ENCODE results near the gene DDX10.

DNA sequence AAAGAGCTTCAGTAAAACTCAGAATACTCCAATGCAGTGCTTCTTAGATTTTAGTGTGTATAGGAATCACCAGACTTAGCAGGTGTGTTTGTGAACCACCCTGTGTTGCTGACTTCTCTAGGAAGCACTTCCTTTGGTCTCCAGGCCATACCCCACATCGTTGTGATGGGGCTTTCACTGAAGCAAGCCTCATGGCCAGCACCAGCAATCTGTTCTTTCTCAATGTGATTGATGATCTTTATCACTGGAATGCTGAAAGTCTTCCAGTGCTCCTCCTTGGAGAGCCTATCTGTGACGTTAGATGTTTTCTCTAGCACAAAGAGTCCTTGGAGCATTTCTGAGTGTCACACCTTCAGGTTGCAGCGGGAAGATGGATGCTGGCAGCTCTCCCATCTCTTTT, 280.5 kb downstream of the DDX10 start:
- TF ChIP-seq, protein P1, sequence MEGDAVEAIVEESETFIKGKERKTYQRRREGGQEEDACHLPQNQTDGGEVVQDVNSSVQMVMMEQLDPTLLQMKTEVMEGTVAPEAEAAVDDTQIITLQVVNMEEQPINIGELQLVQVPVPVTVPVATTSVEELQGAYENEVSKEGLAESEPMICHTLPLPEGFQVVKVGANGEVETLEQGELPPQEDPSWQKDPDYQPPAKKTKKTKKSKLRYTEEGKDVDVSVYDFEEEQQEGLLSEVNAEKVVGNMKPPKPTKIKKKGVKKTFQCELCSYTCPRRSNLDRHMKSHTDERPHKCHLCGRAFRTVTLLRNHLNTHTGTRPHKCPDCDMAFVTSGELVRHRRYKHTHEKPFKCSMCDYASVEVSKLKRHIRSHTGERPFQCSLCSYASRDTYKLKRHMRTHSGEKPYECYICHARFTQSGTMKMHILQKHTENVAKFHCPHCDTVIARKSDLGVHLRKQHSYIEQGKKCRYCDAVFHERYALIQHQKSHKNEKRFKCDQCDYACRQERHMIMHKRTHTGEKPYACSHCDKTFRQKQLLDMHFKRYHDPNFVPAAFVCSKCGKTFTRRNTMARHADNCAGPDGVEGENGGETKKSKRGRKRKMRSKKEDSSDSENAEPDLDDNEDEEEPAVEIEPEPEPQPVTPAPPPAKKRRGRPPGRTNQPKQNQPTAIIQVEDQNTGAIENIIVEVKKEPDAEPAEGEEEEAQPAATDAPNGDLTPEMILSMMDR (IDR thresholded peaks at IDR 0.05) = no peak
- no peak for TF ChIP-seq POLR2AphosphoS5 (IDR thresholded peaks at IDR 0.05)
